Adrenal gland (tissue), 5 donors: ENCODE results near the gene DGKQ.

Source experiments
- POLR2A ChIP-seq, 2 donors: fragments of 450-650 bp; IDR thresholded peaks; one replicate each; pipeline ENCODE4 v1.6.1; 2017; ENCODE audit warnings: antibody characterized with exemption in 2 of 2, mild to moderate bottlenecking in 2 of 2, moderate library complexity in 1 of 2
- TF ChIP-seq, protein P1 (sequence below), 6 experiments: fragments of 450-650 bp in 4 of 6; fragments of 200-600 bp in 2 of 6; sonication (generic) in 1 of 6; IDR thresholded peaks; 1 replicate in 5 of 6; 2 replicates in 1 of 6; pipeline versions ENCODE4 v1.5.1 to v1.8.0; 2016 to 2021; ENCODE audit warnings: antibody characterized with exemption in 6 of 6, mild to moderate bottlenecking in 2 of 6, moderate library complexity in 1 of 6
- donor health status: DM: no; HTN: no; CAD: no.

DNA sequence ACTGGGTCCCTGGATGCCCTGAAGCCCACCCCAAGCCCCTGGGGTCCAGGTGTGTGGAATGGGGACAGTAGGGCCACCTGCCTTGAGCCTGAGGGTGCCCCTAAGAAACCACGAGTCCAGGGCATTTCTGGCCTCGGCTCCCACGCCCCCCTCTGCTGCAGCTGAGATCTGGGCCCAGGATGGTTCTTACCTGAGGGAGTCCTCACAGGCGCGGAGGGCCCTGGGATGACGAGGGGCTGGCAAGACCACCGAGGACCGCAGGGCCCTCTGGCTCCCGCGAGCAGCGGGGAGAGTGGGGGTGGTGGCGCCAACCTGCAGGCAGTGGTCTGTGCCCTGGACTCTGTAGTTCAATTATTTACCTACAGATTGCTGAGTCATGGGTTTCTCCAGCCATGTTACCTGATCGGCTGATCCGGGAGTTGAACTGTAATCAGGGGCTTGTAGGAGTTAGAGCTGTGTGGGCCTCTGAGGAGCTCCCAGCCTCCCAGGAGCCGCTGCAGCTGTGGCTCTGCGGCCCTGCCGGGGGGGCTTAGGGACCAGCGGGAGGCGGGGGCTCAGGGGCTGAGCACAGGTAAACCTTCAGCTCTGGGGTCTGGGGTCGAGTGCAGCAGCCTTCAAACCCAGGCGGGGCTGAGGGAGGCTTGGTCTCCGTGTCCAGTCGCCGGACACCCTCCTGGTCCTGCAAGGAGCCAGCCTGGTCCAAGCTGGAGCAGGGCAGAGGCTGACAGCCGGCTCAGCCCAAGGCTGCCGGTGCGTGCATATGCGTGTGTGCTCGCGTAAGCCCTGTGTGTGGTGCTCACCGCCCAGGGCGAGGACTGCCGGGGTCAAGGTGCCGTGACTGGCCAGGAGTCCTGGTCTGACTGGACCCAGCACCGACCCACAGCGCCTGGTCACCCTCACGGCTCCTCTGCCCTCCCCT is 20.0 kb upstream of the DGKQ start, which contains the start of gene SLC26A1:
- TF ChIP-seq, protein P1, sequence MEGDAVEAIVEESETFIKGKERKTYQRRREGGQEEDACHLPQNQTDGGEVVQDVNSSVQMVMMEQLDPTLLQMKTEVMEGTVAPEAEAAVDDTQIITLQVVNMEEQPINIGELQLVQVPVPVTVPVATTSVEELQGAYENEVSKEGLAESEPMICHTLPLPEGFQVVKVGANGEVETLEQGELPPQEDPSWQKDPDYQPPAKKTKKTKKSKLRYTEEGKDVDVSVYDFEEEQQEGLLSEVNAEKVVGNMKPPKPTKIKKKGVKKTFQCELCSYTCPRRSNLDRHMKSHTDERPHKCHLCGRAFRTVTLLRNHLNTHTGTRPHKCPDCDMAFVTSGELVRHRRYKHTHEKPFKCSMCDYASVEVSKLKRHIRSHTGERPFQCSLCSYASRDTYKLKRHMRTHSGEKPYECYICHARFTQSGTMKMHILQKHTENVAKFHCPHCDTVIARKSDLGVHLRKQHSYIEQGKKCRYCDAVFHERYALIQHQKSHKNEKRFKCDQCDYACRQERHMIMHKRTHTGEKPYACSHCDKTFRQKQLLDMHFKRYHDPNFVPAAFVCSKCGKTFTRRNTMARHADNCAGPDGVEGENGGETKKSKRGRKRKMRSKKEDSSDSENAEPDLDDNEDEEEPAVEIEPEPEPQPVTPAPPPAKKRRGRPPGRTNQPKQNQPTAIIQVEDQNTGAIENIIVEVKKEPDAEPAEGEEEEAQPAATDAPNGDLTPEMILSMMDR (IDR thresholded peaks at IDR 0.05), result no peak
- peak in 1 of 2 donors; percentile 71 for TF ChIP-seq POLR2A (IDR thresholded peaks at IDR 0.05)
